GM12874 (cell line): ENCODE results near the gene RNF213.

Experiments
- TF ChIP-seq, protein P1 (sequence below): IDR thresholded peaks from 2 replicates; pipeline ENCODE4 v1.5.1; 2011; ENCODE audit warnings: low read depth, mild to moderate bottlenecking, control low read depth, low read length, moderate library complexity; ENCODE audit not compliant: insufficient read depth

RNF213 gene

DNA sequence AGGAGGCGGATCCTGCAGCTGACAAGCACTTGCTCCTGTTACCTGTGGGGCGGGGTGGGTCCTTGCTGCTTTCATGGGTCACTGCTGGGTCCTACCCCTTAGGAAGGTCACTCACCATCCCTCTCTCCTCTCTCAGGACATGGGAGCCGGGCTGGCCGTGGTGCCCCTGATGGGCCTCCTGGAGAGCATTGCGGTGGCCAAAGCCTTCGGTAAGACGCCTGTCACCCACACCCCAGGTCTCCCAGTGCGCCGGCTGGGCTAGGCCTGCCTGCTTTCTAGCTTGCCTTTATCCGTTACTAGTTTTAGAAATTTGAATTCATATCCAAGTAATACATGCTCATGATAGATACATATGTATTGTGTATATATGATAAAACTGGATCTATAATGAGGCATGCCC, 23.3 kb upstream of the RNF213 start:
- TF ChIP-seq, protein P1, sequence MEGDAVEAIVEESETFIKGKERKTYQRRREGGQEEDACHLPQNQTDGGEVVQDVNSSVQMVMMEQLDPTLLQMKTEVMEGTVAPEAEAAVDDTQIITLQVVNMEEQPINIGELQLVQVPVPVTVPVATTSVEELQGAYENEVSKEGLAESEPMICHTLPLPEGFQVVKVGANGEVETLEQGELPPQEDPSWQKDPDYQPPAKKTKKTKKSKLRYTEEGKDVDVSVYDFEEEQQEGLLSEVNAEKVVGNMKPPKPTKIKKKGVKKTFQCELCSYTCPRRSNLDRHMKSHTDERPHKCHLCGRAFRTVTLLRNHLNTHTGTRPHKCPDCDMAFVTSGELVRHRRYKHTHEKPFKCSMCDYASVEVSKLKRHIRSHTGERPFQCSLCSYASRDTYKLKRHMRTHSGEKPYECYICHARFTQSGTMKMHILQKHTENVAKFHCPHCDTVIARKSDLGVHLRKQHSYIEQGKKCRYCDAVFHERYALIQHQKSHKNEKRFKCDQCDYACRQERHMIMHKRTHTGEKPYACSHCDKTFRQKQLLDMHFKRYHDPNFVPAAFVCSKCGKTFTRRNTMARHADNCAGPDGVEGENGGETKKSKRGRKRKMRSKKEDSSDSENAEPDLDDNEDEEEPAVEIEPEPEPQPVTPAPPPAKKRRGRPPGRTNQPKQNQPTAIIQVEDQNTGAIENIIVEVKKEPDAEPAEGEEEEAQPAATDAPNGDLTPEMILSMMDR = no peak

DNA sequence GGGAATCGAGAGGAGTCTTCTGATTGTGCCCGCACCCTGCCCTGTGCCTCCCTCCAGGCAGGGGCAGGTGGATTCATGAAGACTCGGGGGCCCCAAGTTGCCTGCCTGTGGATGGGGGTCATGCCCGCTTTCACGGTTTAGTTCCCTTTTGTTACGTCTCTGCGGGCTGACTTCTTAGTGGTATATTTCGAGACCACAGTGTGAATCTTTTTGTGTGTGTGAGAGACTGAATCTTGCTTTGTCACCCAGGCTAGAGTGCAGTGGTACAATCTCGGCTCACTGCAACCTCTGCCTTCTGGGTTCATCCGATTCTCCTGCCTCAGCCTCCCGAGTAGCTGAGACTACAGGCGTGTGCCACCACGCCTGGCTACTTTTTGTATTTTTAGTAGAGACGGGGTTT, 18.1 kb upstream of the RNF213 start:
- TF ChIP-seq, protein P1 = no peak

DNA sequence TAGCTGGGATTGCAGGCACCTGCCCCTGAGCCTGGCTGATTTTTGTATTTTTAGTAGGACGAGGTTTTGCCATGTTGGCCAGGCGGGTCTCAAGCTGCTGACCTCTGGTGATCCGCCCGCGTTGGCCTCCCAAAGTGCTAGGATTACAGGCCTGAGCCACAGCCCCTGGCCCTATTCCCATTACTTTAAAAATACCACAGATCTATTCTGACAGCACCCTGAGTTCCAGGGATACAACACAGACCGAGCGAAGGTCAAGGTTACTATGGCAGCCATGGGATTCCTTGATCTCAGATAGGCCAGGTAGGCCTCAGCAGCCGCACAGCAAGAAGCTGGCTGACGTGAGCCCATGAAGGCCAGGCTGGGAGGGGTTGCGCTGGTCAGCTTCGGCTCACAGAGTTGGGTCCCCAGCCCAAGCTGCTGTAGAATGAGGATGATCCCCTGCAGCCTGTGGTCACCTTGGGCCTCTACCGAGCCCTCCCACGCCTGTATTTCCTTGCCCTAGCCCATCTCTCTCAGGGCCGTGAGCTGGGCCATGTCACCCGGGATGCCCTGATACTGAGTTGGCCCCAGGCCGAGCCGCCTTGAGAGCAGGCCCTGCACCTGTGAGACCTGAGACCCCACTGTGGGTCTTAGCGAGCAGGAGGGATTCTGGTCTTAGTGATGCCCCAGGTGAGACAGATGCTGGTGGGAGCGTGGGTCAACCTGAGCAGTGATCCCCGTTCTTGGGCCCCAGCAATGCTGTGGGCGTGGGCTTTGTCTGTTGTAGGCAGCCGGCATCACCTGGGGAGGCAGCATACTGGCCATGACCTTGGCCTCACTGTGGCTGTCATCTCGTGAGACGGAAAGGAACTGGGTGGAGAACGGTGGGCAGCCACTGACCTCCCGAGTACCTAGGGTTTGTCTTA, 16.9 kb upstream of the RNF213 start:
- TF ChIP-seq, protein P1 = no peak

DNA sequence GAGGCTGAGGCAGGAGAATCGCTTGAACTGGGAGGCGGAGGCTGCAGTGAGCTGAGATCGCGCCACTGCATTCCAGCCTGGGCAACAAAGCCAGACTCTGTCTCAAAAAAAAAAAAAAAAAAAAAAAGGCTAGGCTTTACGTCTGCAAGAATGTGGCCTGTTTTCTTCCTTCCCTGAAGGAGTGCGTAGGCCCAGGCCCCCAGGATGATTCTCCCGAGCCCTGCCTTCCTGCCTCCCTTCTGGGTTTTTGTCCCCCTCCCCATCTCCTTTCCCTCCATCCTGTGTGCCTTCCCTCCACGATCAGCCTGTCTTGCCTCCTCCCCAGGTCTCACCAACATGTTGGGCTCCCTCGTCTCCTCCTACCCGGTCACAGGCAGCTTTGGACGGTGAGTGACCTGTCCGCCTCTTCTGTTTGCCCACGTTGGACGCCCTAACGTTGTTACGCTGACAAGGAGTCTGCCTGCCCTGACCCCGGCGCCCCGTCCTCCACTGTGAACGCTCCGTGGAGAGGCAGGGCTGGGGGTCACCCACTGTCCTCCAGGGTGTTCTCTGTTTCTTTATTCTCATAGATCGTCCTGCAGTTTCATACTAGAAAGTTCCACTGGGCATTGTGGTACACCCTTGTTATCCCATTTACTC, 15.7 kb upstream of the RNF213 start:
- TF ChIP-seq, protein P1 = no peak

DNA sequence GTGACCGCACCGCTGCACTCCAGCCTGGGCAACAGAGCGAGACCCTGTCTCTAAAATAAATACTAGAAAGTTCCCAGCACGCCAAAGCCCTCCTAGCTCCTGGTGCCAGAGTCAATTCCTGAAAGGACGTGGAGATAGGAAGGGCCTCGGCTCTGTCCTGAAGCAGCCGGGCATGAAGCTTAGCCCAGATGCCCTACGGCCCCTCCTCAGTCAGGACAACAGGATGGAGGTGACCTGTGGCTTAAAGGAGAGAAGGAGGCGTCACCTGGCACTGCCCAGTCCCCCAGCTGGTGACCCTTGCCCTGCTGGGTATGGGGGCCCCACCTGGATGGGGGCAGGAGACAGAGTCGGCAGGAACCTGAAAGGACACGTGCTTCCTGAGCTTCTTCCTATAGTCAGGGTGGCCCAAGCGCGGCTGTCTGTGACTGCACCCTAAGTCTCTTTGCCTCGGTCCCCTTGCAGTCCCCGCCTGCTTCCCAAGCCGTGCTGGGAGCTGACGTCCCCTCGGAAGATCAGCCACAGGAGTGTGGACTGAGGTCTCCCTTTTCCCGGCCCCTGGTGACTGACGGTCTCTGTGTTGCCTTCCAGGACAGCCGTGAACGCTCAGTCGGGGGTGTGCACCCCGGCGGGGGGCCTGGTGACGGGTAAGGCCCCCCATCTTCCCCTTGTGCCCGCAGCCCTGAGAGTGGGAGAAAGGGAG, 14.9 kb upstream of the RNF213 start:
- TF ChIP-seq, protein P1 = no peak

DNA sequence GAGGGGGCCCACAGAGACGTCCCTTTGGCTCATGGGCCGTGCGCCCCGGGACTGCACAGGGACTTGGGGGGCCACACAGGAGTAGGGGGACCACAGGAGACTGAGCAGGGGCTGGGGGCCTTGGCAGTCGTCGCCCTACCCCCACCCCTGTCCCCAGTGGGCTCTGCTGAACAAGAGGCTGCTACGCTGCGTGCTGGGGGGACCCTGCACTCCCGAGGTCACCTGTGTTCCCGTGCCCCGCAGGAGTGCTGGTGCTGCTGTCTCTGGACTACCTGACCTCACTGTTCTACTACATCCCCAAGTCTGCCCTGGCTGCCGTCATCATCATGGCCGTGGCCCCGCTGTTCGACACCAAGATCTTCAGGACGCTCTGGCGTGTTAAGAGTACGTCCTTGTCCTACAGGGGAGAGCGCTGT, 14.4 kb upstream of the RNF213 start:
- TF ChIP-seq, protein P1 = no peak

DNA sequence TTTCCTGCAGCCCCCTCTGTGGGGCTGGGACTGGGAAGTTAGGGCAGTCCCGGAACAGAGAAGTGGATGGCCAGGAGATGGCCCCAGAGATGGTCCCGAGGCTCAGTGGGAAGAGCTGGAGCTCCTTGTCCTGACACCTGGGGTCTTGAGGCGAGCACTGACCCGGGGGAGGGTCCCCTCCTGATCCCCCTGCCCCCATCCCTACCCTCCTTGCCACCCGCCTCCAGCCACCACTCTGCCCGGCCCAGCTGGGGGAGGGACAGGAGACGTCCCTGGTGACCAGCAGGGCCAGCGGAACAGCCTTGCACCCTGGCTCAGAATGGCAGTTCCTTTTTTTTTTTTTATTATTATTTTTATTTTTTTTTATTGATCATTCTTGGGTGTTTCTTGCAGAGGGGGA, 13.9 kb upstream of the RNF213 start:
- TF ChIP-seq, protein P1 = no peak
